Urinary bladder (tissue), 4 donors: Measurements from ENCODE around the gene RMND1. TPM values are rescaled to one million over a fixed set of nuclear protein-coding genes. Genes with fewer than 3 reads are reported as not detected.

Experiments
- DNase-seq: peaks from one replicate; pipeline ENCODE4 v3.0.0-alpha.2; 2015; ENCODE audit errors: extremely low spot score
- H3K27ac ChIP-seq: one replicate; pipeline ENCODE4 v1.5.1; 2013; ENCODE audit warnings: low read depth, mild to moderate bottlenecking, moderate library complexity
- H3K36me3 ChIP-seq: one replicate; pipeline ENCODE4 v1.6.1; 2013; ENCODE audit warnings: mild to moderate bottlenecking, moderate library complexity; ENCODE audit not compliant: insufficient read depth
- H3K4me1 ChIP-seq: one replicate; pipeline ENCODE4 v1.6.1; 2013; ENCODE audit warnings: mild to moderate bottlenecking, moderate library complexity; ENCODE audit not compliant: insufficient read depth
- H3K4me3 ChIP-seq: one replicate; pipeline ENCODE4 v1.5.1; 2013; ENCODE audit warnings: low read depth, low read length
- WGBS: extraction: QIAGEN DNeasy Blood & Tissue Kit; methylation state at CpG from one replicate; pipeline ENCODE4 v1.1.7; 2013; 5-methylcytosine and 5-hydroxymethylcytosine counted together
- polyA plus RNA-seq: library from polyadenylated mRNA; stranded (reverse); fragments of 200-250 nt; gene quantifications from one replicate; pipeline ENCODE4 v1.2.3, GENCODE V29; 2013
- total RNA-seq: library from RNA; depleted of rRNA; stranded (reverse); fragments of >200 nt; gene quantifications from one replicate; pipeline ENCODE4 v1.2.3, GENCODE V29; 2014
- donor health status: healthy with polysubstance abuse.
- donor health status: healthy.

The RMND1 gene
- total and polyA plus RNA-seq, 2 donors: 11.2 to 41.1 TPM

DNA sequence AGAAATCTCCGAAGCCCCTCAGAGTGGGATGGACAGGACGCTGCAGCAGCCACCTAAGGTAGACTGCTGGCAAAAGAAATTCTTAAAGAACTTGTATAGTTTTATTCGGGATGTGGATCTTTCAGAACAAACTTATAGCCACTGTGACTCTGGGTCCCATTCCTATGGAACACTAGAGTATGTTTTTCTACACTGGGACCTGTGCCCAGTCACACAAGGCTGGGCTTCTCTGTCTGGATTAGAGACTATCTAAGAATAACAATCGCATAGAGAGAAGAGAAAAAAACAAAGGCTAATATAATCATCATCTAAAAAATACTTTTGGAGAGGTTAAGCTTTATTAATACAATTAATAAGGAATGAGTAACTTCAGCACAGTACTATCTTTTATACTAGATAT is 28.9 kb downstream of the RMND1 start:
- 71% methylated on average over 4 of the region's 4 CpGs for WGBS
- H3K4me1 ChIP-seq: no peaks in the 10 kb centered on the region
- no peak overlapping the region for H3K4me3 ChIP-seq
- peaks cover 2% of the 10 kb centered on the region for H3K36me3 ChIP-seq
- no peak for DNase-seq
- no peak overlapping the region for H3K27ac ChIP-seq

DNA sequence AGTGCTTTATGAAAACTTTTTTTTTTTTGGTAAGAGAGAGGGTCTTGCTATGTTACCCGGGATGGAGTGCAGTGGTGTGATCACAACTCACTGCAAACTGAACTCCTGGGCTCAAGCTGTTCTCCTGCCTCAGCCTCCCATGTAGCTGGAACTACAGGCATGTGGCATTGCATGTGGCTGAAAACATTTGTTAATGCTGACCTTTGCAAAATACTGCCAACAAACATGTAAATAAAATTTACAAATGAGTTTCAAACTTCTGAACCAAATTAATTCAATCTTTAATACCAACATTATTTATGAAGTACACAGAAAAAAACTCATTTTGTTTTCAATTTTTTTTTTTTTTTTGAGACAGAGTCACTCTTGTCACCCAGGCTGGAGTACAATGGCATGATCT is 34.4 kb downstream of the RMND1 start:
- DNase-seq: no peak

DNA sequence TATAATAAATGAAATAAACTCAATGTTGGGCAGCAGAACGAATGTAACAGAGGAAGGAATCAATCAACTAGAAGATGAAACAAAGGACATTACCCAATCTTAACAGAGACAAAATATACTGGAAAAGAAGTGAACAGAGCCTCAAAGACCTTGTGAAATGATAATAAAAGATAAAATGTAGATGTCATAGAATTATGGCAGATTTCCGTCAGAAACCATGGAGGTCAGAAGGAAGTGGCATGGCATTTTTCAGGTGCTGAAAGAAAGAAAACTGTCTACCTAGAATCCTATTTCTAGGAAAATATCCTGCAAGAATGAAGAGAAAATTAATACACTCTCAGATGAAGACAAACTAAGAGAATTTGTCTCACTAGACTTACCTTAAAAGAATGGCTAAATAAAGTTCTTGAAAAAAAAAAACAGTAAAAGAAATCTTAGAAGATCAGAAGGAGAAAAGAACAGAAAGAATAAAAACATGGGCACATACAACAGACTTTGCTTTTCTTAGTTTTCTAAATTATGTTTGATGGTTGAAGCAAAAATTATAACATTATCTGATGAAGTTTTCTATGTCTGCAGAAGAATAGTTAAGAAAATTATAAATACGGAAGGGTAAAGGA is 37.2 kb downstream of the RMND1 start:
- no peak overlapping the region for H3K27ac ChIP-seq
- no peak for DNase-seq
- peaks cover 4% of the 10 kb centered on the region for H3K36me3 ChIP-seq
- H3K4me3 ChIP-seq: no peak overlapping the region
- H3K4me1 ChIP-seq: no peaks in the 10 kb centered on the region
- 96% methylated on average over 3 of the region's 3 CpGs for WGBS

More for the DNA sequence above, 34.4 kb downstream of the RMND1 start:
- Histone ChIP-seq H3K4me1 (no peaks in the 10 kb centered on the region), H3K27ac (no peak overlapping the region), H3K36me3 (peaks cover 4% of the 10 kb centered on the region), H3K4me3 (no peak overlapping the region)
- 92% methylated on average over 1 of the region's 1 CpG for WGBS

DNA sequence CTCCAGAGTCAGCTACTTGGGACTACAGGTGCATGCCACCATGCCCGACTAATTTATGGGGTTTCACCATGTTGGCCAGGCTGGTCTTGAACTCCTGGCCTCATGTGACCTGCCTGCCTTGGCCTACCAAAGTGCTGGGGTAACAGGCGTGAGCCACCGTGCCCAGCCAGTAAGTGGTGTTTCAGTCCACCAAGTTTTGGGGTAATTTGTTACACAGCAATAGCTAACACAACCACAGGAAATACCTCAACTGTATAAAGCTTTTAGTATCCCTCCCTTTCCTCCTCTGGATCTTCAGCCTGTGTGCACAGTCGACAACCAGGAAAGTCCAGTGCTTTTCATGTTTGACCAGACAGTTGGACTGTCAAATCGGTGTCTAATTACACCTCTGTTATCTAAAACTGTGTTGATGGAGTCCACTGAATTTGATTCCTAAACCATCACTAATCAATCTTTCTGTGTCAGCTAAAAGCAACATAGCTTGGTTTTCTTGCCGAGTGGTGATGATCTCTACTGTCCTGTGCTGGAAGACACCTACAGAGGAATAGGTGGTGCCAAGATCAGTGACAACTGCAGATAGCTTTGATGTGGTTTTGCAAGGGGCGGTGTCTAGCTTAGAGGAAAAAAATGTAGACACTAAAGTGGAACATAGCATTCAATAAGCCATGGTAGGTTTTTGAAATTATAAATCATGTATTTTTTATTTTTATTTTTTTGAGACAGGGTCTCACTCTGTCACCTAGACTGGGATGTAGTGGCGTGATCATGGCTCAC is 38.4 kb downstream of the RMND1 start:
- WGBS: 97% methylated on average over 8 of the region's 8 CpGs

DNA sequence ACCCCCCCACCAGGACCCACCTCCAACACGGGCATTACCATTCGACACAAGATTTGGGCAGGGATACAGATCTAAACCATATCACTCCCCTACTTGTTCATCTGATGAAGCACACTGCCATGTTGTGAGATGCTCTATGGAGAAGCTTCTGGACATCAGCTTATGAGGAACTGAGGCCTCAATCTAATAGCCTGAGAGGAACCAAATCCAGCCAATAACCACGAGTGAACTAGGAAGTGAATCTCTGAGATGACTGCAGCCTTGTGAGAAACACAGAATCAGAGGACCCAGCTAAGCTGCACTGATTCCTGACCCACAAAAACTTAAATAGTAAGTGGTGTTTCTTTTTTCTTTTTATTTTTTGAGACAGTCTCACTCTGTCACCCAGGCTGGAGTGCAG is 39.0 kb downstream of the RMND1 start:
- Histone ChIP-seq H3K4me1 (no peaks in the 10 kb centered on the region), H3K27ac (no peak overlapping the region), H3K4me3 (no peak overlapping the region), H3K36me3 (peaks cover 3% of the 10 kb centered on the region)
- no peak for DNase-seq
- WGBS: 90% methylated on average over 3 of the region's 3 CpGs

More for the DNA sequence above, 38.4 kb downstream of the RMND1 start:
- Histone ChIP-seq H3K4me1 (no peaks in the 10 kb centered on the region), H3K27ac (no peak overlapping the region), H3K4me3 (no peak overlapping the region), H3K36me3 (peaks cover 4% of the 10 kb centered on the region)
- no peak for DNase-seq

DNA sequence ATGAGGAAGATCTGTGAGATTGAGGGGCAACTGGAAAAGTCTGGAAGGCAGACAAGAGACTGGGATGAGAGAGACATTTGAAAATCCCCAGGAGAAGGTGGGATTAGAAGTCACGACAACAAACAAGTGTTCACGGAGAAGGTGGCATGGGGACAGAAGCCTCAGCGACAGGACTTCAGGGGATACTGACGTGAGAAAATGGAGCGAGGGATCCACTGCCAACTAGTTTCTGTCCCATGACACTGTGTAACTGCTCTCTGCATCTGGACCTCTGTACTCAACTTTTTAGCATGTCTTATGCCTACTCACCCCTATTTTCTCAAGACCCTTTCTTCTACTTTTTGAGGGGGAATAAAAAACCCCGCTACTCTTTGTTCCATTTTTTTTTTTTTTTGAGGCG is 42.2 kb downstream of the RMND1 start:
- 92% methylated on average over 7 of the region's 7 CpGs for WGBS

DNA sequence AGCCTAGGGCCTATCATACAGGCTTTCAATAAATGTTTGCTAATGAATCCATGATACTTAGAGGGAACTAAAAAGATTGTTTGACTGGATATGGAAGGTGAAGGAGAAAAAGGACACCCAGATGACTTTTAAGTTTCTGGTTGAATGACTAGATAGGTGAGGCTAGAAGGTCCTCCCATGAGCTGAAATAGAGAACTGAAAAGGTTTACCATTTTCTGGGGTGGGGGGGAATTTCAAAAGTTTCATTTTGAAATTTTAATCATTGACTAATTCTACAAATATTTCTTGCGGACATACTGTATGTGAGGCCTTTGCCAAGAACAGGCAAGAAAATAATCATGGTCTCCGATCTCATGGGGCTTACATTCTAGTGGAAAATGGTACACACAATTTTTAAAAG is 42.7 kb downstream of the RMND1 start:
- Histone ChIP-seq H3K4me3 (no peak overlapping the region), H3K27ac (no peak overlapping the region), H3K4me1 (no peaks in the 10 kb centered on the region), H3K36me3 (no peaks in the 10 kb centered on the region)
- 88% methylated on average over 2 of the region's 2 CpGs for WGBS
- no peak for DNase-seq

More for the DNA sequence above, 42.2 kb downstream of the RMND1 start:
- H3K27ac ChIP-seq: no peak overlapping the region
- H3K4me3 ChIP-seq: no peak overlapping the region
- no peak for DNase-seq
- H3K36me3 ChIP-seq: no peaks in the 10 kb centered on the region
- no peaks in the 10 kb centered on the region for H3K4me1 ChIP-seq

DNA sequence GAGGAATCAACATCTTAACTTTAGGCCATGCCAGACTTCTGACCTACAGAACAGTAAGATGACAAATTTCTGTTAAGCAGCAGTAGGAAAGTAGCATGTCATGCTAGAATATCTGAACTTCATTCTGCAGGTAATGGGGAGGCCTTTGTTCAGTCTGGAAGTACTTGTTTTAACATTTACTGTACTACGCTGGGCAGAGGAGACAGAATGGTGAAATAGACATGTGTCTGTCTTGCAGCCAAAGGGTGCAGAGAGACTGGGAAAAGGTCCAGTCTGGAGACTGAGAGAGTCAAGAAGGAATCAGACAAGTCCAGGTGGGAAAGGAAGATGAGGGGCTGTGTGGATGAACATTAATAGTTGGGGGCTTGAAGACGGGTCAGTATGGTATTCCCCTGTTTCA is 43.1 kb downstream of the RMND1 start:
- no peak overlapping the region for H3K27ac ChIP-seq
- H3K4me3 ChIP-seq: no peak overlapping the region
- H3K36me3 ChIP-seq: no peaks in the 10 kb centered on the region
- WGBS: 95% methylated on average over 2 of the region's 2 CpGs
- no peaks in the 10 kb centered on the region for H3K4me1 ChIP-seq
- no peak for DNase-seq

DNA sequence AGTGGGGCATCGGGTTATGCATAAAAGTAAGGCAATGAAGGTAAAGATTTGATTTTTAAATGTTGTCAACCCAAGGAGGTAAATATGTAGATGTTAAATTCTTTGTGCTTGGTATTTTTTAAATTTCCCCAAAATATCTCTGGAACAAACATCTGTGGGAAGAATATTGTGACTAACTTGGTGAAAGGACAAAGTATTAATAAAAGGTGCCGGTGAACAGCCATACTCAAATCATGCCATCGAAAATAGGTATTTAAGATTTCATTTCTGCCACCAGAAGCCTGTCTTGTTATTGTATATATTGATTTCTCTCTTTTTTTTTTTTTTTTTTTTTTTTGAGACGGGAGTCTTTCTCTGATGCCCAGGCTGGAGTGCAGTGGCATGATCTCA is 48.0 kb downstream of the RMND1 start:
- DNase-seq: no peak
- H3K4me3 ChIP-seq: no peak overlapping the region
- 86% methylated on average over 4 of the region's 4 CpGs for WGBS
- H3K27ac ChIP-seq: no peak overlapping the region
- no peaks in the 10 kb centered on the region for H3K36me3 ChIP-seq
- no peaks in the 10 kb centered on the region for H3K4me1 ChIP-seq

DNA sequence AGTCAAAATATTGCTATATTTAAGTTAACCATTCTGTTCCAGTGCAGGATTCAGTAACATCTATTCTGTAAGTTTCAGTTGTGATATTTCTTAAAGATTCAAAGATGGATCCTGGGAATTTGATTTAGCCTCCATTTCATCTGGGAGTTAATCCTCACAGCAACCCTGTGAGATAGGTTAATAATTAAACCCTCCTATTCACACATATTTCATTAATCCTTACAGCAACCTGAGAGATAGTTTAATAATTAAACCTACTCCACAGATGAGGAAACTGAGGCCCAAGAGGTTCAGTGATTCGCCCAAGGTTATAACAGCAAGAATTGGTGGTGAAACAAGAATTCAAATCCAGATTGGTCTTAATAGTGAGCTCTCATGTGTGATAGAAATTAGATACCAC is 49.7 kb downstream of the RMND1 start:
- DNase-seq: no peak
- no peaks in the 10 kb centered on the region for H3K4me1 ChIP-seq
- WGBS: 99% methylated on average over 1 of the region's 1 CpG

DNA sequence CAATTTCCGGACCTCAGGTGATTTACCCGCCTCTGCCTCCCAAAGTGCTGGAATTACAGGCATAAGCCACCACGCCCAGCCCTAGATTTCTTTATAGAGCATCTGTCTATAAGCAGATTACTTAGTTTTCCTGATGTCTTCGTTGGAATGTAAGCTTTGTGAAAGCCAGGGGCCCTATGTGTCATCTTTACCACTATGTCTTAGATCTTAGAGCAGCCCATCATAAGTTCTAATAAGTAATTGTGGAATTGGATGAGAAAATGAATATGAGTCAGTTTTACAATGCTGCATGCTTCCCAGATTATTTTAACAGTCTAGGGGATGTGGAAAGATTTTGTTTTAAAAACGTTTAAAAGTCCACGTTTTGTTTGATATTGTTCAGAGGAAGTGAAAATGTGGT is 51.5 kb downstream of the RMND1 start:
- no peak overlapping the region for H3K27ac ChIP-seq
- 75% methylated on average over 6 of the region's 6 CpGs for WGBS
- H3K4me1 ChIP-seq: no peaks in the 10 kb centered on the region
- no peaks in the 10 kb centered on the region for H3K36me3 ChIP-seq
- DNase-seq: no peak
- H3K4me3 ChIP-seq: no peak overlapping the region

More for the DNA sequence above, 49.7 kb downstream of the RMND1 start:
- no peaks in the 10 kb centered on the region for H3K36me3 ChIP-seq
- no peak overlapping the region for H3K27ac ChIP-seq
- H3K4me3 ChIP-seq: no peak overlapping the region

DNA sequence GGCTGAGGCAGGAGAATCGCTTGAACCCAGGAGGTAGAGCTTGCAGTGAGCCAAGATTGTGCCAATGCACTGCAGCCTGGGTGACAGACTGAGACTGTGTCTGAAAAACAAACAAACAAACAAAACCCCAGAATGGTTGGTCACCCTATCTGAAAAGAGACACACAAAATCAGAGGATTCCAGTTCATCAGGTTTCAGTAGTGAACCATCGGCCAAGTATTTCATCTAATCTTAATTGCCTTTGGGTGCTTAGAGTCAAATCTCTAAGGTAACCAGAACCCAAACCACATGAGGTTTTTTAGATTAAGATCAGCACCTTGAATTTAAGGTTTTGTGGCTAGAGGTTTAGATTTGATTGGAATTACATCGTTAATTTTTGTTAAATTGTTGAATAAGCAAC is 52.2 kb downstream of the RMND1 start:
- Histone ChIP-seq H3K4me1 (no peaks in the 10 kb centered on the region), H3K27ac (no peak overlapping the region), H3K4me3 (no peak overlapping the region), H3K36me3 (no peaks in the 10 kb centered on the region)
- DNase-seq: no peak
- whole genome bisulfite sequencing: 84% methylated on average over 3 of the region's 3 CpGs

DNA sequence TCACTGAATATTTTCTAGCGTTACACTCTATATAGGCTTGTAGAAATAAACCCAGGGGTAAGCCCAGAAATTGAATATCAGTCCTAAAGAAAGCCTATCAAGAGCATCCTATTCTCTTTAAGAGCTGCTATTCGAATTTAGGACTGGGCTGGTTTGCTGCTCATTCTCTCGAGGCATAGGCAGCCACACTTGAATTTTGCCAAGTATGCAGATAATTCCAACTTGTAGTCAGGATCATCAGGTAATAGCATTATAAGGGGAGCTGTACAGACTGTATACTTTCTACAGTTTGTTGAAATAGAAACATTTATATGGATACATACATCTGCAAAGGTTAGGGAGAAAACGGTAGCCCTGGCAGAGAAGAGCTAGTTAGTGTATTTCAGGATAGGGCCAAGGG is 58.5 kb downstream of the RMND1 start:
- no peak overlapping the region for H3K4me3 ChIP-seq
- DNase-seq: no peak
- WGBS: 69% methylated on average over 4 of the region's 4 CpGs
- peaks cover 3% of the 10 kb centered on the region for H3K4me1 ChIP-seq
- H3K36me3 ChIP-seq: no peaks in the 10 kb centered on the region
- H3K27ac ChIP-seq: no peak overlapping the region

DNA sequence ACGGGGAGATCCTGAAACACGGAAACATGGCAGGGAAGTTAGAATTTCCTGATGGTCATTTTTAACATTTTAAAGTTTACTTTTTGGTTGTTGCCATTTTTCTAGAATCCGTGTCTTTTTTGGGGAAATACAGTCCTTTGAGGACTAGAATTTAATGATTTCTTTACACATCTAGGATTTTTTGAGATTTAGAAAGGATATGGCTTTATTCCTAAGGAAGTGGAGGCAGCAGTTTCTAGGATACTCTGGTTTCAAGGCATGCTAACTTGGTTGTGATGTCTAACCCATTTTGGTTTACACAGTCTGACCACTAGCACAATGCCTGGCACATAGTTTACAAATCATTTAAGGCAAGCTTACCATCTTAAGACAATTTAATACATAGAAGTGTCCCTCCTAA is 59.5 kb downstream of the RMND1 start:
- Histone ChIP-seq H3K4me3 (peak overlapping the region; percentile 73), H3K36me3 (no peaks in the 10 kb centered on the region), H3K4me1 (peaks cover 3% of the 10 kb centered on the region), H3K27ac (no peak overlapping the region)
- no peak for DNase-seq
- 6% methylated on average over 3 of the region's 3 CpGs for WGBS
